ENCODE results near the gene PARD3B. TPM values are rescaled to one million over a fixed set of nuclear protein-coding genes. Genes with fewer than 3 reads are reported as not detected.

The PARD3B gene
- total and polyA plus RNA-seq, 10 of the 15 experiments (the other 5 are each of a cell fraction or from before 2014, with no cell fraction given): 0.01 to 0.54 (median 0.07) TPM; not detected in 7

- Histone ChIP-seq H3K4me2 (ENCODE audit: control insufficient read depth, insufficient read depth) (no peak overlapping the region), H3K36me3 (ENCODE audit: control insufficient read depth in 2 of 2, insufficient read depth in 2 of 2, low read length in 1 of 2) (no peaks in the 10 kb centered on the region), H3K9ac (ENCODE audit: control insufficient read depth, insufficient read depth, low read length) (no peak overlapping the region), H3K4me1 (ENCODE audit: control insufficient read depth, insufficient read depth, low read length) (no peaks in the 10 kb centered on the region), H3K9me3 (replicated peaks; ENCODE audit: control insufficient read depth, insufficient read depth, low read length) (no peaks in the 10 kb centered on the region), H3K27ac (ENCODE audit: control insufficient read depth, insufficient read depth) (no peak overlapping the region), H3K4me3 (no peak overlapping the region), H3K27me3 (replicated peaks in 1 of 2; ENCODE audit: control insufficient read depth in 2 of 2, insufficient read depth in 2 of 2, low read length in 1 of 2) (no peaks in the 10 kb centered on the region), H4K20me1 (ENCODE audit: control insufficient read depth, insufficient read depth) (no peaks in the 10 kb centered on the region), H2AFZ (ENCODE audit: control insufficient read depth, low read depth, low read length) (no peak overlapping the region), H3K79me2 (ENCODE audit: control insufficient read depth, insufficient read depth, low read length) (no peaks in the 10 kb centered on the region)
- TF ChIP-seq NFYB (IDR thresholded peaks at IDR 0.05; ENCODE audit: insufficient read depth, low read depth, low read length): no peak
- no peak for TF ChIP-seq CREB1 (IDR thresholded peaks at IDR 0.05; ENCODE audit: low read depth)
- SMC1A ChIA-PET (ENCODE audit: uncharacterized antibody, unreplicated experiment): no interaction called here
- POLR2A ChIA-PET: no interaction called here
- RAD21 ChIA-PET (ENCODE audit: unreplicated experiment): no interaction called here
- no peak for ATAC-seq
- in situ Hi-C loops (cut with MboI): no loop called here
- FAIRE-seq: no peak
- CTCF ChIA-PET: interaction anchor here (0.5 kb wide), 1 partner anchor 1589 kb away, joined by 3 read pairs; no protein-coding TSS in a partner anchor
- DNase-seq (ENCODE audit: low read depth, low spot score): no peak
- intact Hi-C loops (cut with micrococcal nuclease; ENCODE audit: unreplicated experiment): no loop called here
- no TSS peak for BruUV-seq (replicated peaks)
Measured at GRCh38 chr2:204779771-204780170, 234.5 kb downstream of the PARD3B start.

- BruUV-seq (replicated peaks): no TSS peak
- H3K79me2 ChIP-seq (ENCODE audit: control insufficient read depth, insufficient read depth, low read length): no peaks in the 10 kb centered on the region
- H3K27me3 ChIP-seq (replicated peaks in 1 of 2; ENCODE audit: control insufficient read depth in 2 of 2, insufficient read depth in 2 of 2, low read length in 1 of 2): no peaks in the 10 kb centered on the region
- intact Hi-C loops (cut with micrococcal nuclease; ENCODE audit: unreplicated experiment): no loop called here
- SMC1A ChIA-PET (ENCODE audit: uncharacterized antibody, unreplicated experiment): no interaction called here
- no peak overlapping the region for H3K4me2 ChIP-seq (ENCODE audit: control insufficient read depth, insufficient read depth)
- H2AFZ ChIP-seq (ENCODE audit: control insufficient read depth, low read depth, low read length): no peak overlapping the region
- CTCF ChIA-PET: interaction anchor here (0.6 to 1.0 kb wide), 3 partner anchors 16 to 232 kb away, joined by 3 to 4 read pairs (median 3); no protein-coding TSS in a partner anchor
- no peaks in the 10 kb centered on the region for H3K4me1 ChIP-seq (ENCODE audit: control insufficient read depth, insufficient read depth, low read length)
- no peaks in the 10 kb centered on the region for H4K20me1 ChIP-seq (ENCODE audit: control insufficient read depth, insufficient read depth)
- POLR2A ChIA-PET: no interaction called here
- no peaks in the 10 kb centered on the region for H3K9me3 ChIP-seq (replicated peaks; ENCODE audit: control insufficient read depth, insufficient read depth, low read length)
- no peak overlapping the region for H3K4me3 ChIP-seq
- FAIRE-seq (no peak), DNase-seq (ENCODE audit: low read depth, low spot score) (no peak), ATAC-seq (no peak)
- no peaks in the 10 kb centered on the region for H3K36me3 ChIP-seq (ENCODE audit: control insufficient read depth in 2 of 2, insufficient read depth in 2 of 2, low read length in 1 of 2)
- 0% methylated on average over 1 of the region's 1 CpG for WGBS (ENCODE audit: insufficient coverage, insufficient replicate concordance, low lambda C conversion rate, missing lambda C conversion rate)
- in situ Hi-C loops (cut with MboI): no loop called here
- no peak overlapping the region for H3K9ac ChIP-seq (ENCODE audit: control insufficient read depth, insufficient read depth, low read length)
- RAD21 ChIA-PET (ENCODE audit: unreplicated experiment): no interaction called here
- no peak overlapping the region for H3K27ac ChIP-seq (ENCODE audit: control insufficient read depth, insufficient read depth)
- no peak for TF ChIP-seq ZNF687 (IDR thresholded peaks at IDR 0.05)
- no peak for TF ChIP-seq CBFB (IDR thresholded peaks at IDR 0.05; ENCODE audit: low read depth)
- TF ChIP-seq CBX5 (IDR thresholded peaks at IDR 0.05; ENCODE audit: low read depth): no peak
- no peak for TF ChIP-seq ATF3 (IDR thresholded peaks at IDR 0.05; ENCODE audit: borderline replicate concordance, extremely low read depth, low read depth, low read length)
- TF ChIP-seq ETV6 (conservative IDR thresholded peaks at IDR 0.05 in 1 of 2, IDR thresholded peaks at IDR 0.05 in 1 of 2; ENCODE audit: borderline replicate concordance in 1 of 2, low read depth in 1 of 2): no peak
- no peak for TF ChIP-seq NFXL1 (IDR thresholded peaks at IDR 0.05; ENCODE audit: borderline replicate concordance)
- TF ChIP-seq E2F4 (IDR thresholded peaks at IDR 0.05; ENCODE audit: low read depth, low read length): no peak
- no peak for TF ChIP-seq GATAD2B (conservative IDR thresholded peaks at IDR 0.05; ENCODE audit: low read depth)
- no peak for TF ChIP-seq MLLT1 (IDR thresholded peaks at IDR 0.05)
Measured at GRCh38 chr2:204781941-204782340, 236.7 kb downstream of the PARD3B start.
